H1 (cell line): ENCODE data around the gene POLR3E.

Experiments
- CTCF ChIP-seq, 3 experiments: IDR thresholded peaks; 1 replicate in 2 of 3; 2 replicates in 1 of 3; pipeline versions ENCODE4 v1.5.1 to v1.6.1; 2011; ENCODE audit warnings: low read length in 3 of 3, mild to moderate bottlenecking in 3 of 3, inconsistent platforms in 2 of 3, low read depth in 1 of 3, moderate library complexity in 1 of 3; ENCODE audit not compliant: insufficient read depth in 1 of 3; ENCODE audit errors: control extremely low read depth in 1 of 3
- EP300 ChIP-seq, 2 experiments: IDR thresholded peaks; 1 replicate in 1 of 2; 2 replicates in 1 of 2; pipeline ENCODE4 v1.6.1; 2011 to 2012; ENCODE audit warnings: low read depth in 2 of 2, low read length in 2 of 2, mild to moderate bottlenecking in 2 of 2, borderline replicate concordance in 1 of 2, inconsistent platforms in 1 of 2, moderate library complexity in 1 of 2
- EZH2 ChIP-seq: fragments of 200-600 bp; sonication (generic); IDR thresholded peaks from 2 replicates; pipeline ENCODE4 v1.7.1; 2012; ENCODE audit warnings: low read depth, mild to moderate bottlenecking, moderate library complexity, low read length, inconsistent platforms; ENCODE audit not compliant: severe bottlenecking
- RXRA ChIP-seq: IDR thresholded peaks from 2 replicates; pipeline ENCODE4 v1.6.1; 2011; ENCODE audit warnings: low read depth, mild to moderate bottlenecking, low read length, moderate library complexity; ENCODE audit not compliant: insufficient read depth
- TAF1 ChIP-seq: IDR thresholded peaks from 2 replicates; pipeline ENCODE4 v1.6.1; 2011; ENCODE audit warnings: mild to moderate bottlenecking, low read depth, low read length
- USF2 ChIP-seq: IDR thresholded peaks from 2 replicates; pipeline ENCODE4 v1.6.1; 2011; ENCODE audit warnings: low read length, improper control_type of control experiment

- TF ChIP-seq EP300 (IDR thresholded peaks at IDR 0.05; ENCODE audit: borderline replicate concordance in 1 of 2, low read depth in 2 of 2, low read length in 2 of 2) (no peak), CTCF (IDR thresholded peaks at IDR 0.05; ENCODE audit: control extremely low read depth in 1 of 3, insufficient read depth in 1 of 3, low read depth in 1 of 3, low read length in 3 of 3) (no peak), RXRA (no peak), TAF1 (no peak), EZH2 (no peak), USF2 (no peak)
Measured at GRCh38 chr16:22313876-22314470, 16.8 kb downstream of the POLR3E start.
